ENCODE results near the gene SEC22C.

The SEC22C gene

DNA sequence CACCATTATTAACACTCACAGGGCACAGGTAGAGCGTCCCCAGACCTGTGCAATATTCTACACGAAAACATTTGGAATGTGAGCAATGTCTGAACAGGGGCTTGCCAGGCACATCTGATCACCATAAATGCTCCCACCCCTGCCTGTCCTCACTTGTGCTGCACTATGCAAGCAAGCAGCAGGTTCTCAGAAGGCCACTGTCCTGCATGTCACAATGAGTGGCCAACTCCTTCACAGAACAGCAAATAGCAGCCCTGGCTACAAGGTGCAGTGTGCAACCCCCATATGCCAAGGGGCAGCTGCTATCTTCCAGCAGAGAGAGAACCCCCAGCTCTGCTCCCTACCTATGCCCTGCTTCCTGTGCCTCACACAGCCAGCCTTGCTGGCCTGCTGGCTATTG lies 32.6 kb downstream of the SEC22C start:
- TF ChIP-seq, protein P1, sequence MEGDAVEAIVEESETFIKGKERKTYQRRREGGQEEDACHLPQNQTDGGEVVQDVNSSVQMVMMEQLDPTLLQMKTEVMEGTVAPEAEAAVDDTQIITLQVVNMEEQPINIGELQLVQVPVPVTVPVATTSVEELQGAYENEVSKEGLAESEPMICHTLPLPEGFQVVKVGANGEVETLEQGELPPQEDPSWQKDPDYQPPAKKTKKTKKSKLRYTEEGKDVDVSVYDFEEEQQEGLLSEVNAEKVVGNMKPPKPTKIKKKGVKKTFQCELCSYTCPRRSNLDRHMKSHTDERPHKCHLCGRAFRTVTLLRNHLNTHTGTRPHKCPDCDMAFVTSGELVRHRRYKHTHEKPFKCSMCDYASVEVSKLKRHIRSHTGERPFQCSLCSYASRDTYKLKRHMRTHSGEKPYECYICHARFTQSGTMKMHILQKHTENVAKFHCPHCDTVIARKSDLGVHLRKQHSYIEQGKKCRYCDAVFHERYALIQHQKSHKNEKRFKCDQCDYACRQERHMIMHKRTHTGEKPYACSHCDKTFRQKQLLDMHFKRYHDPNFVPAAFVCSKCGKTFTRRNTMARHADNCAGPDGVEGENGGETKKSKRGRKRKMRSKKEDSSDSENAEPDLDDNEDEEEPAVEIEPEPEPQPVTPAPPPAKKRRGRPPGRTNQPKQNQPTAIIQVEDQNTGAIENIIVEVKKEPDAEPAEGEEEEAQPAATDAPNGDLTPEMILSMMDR (IDR thresholded peaks at IDR 0.05), result no peak

DNA sequence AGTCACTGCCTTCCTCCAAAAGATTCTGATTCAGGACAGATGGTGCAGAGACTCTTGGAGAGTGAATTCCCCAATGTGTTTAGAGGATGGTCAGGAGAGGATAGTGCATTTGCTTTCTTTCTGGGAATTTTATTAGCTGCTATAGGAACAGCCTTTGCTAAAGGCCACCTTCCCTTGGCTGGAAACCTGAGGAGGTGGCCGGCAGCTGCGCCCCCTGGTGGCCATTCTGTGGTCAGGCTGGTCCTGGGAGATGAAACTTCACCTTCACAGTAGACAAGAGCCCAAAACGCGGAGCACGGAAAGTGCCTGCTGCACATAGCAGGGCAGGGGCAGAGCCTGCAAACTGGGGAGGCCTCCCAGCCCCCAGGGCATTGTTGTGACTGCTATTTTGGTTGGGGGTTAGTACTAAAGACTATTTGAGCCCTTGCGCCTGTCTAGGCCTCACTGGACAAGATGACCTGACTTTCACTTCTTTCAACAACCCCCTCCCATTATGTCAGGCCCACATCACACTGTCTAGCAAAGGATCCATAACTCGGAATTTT lies 34.3 kb downstream of the SEC22C start:
- TF ChIP-seq, protein P1 (IDR thresholded peaks at IDR 0.05), result peak; percentile 98

DNA sequence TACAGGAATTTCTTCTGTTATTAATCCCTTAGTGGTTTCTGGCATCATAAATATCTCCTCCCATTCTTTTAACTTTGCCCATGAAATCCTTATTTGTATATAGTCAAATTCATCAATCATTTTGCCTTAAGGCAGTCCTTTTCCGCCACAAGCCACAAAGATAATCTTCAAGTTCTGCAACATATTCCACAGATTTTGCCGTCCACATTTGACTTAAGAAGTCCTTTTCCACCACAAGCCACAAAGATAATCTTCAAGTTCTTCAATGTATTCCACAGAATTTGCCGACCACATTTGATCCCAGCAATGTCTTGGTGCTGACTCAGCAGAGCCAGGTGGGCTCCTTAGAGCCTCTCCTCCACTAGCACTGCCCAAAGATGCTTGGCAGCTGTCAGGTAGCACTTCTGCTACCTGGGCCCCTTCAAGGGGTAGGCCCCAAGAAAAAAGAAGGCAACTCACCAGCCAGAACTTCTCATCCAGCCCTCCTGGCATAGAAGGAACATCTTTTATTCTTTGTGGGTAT lies 35.0 kb downstream of the SEC22C start:
- TF ChIP-seq, protein P1 (IDR thresholded peaks at IDR 0.05), result no peak

DNA sequence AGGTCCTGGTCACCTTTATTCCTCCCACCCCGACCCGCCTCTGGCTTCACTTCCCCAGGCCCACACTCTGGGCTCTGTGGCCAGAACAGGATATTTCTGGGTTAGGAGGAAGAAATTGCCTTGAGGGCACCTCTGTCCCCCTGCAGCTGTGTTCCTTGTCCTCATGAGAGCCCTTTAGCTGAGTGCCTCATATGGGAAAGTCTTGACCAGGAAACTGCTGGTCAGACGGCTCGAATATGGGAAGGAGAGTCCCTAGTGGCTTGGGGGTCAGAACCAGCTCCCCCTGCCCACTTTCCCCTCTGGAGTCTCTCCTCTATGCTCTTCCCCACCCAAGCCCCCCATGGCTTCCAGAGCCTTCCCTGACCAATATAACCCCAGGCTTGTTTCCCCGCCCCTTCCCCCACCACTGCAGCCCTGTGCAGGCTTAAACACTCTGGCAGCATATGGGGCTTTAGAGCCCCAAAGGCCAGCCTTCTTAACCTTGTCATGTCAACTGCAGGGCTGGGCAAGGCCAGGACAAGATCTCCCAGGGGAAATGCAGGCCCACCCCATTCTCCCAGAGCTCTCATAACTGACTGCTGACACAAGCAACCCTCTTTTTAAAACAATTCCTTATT lies 36.4 kb downstream of the SEC22C start:
- TF ChIP-seq, protein P1 (IDR thresholded peaks at IDR 0.05), result no peak

DNA sequence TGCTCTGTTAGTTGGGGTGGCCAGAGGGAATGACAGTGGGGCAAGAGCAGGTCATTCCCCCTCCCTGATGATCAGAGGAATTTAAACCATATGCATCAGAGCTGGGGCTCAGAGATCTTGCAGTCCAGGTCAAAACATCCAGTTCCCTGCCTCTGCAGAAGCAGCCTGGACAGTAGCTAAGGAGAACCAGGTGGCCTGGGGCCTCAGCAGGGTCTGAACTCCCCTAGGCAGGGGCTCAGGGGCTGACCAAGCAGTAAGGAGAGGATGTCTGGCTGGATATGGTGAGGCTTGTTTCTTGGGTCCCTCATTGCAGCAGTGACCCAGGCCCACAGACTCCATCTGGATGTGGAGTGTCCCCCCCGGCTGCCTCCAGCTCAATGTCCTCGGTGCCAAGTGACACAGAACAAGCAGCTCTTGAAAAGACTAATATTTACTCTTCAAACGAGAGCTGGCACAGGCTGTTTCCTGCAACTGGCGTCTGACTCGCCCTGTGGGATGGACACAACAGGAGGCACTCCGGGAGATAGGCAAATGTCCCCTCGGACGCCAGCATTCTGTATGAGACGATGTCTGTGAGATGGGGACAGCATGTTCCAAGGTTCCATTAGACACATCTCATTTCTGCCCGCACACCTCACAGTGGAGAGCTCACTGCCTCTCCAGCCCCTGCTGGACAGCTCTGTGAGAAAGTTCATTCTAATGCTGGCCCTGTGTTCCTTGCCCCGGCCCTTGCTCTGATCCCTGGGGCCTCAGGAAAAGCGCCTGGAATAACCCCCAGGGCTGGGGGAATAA lies 37.1 kb downstream of the SEC22C start:
- TF ChIP-seq, protein P1 (IDR thresholded peaks at IDR 0.05), result no peak

DNA sequence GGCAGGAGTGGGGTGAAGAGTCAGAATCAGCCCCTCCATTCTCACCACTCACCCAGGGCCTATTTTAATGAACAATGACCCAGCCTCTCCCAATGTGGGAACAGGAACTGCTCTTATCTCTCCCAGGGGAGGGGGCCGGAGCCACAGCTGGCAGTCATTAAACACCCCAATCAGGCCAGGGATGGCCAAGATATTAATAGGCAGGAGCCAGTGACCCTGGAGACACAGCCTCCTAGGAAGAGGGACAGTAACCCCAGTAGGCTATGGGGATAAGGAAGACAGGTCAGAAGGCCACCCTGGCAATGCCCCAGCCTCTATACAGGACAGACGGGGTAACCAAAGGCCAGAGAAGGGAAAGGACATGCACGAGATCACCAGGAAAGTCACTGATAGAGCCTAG lies 40.7 kb downstream of the SEC22C start:
- TF ChIP-seq, protein P1 (IDR thresholded peaks at IDR 0.05), result no peak

DNA sequence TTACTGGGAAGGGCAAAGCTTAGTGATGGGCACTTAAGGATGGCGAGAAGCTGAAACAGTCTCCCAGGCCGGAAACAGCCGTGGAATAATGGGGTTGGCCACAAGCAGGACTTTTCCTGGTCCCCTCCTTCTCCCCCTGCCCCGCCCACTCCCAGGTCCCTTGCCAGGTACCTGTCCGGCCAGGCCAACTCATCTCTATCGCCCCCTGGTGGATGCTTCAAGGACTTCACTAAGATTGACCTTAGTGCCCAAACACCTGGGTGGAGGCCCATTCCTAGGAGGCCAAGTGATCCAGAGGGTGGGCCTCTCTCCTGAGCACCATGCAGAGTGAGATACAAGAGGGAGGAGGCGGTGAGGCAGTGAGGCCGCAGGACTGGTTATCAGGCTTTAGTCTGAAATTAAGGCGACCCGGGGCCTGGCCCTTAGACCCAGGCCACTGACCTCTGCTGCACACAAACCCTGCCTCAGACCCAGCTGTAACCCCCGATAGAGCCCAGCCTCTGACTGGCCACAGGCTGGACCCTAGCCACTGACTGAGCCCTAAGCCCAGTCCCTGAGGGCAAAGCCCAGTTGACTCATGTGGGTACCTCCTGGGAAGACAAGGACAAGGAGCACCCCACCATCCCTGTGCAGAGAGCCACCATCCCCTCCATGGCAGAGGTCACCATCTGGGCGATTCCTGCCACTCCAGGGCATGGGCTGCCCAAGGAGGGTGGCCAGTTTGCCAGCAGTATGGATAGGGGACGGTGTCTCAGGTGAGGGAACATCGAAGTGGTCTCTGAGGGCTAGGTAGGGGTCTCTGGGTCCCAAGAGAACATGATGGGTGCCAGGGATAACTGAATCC lies 41.7 kb downstream of the SEC22C start:
- TF ChIP-seq, protein P1 (IDR thresholded peaks at IDR 0.05), result peak; percentile 82
